Measurements from ENCODE around the gene C19orf85.
"Not testable (repeated sequence)": the region's sequence is repeated elsewhere in the genome, so short reads cannot be mapped to it uniquely, and the experiment has no call there.

Gene C19orf85

GRCh38 chr19:55464662-55465054 is at the start of gene C19orf85:
Gene C19orf85 (minus strand): TSS chr19:55464751. CDS start chr19:55464554, 197 bp downstream.
- DNase-seq = no peak

GRCh38 chr19:55508120-55508519 is 43.6 kb upstream of the C19orf85 start:
- DNase-seq = no peak

GRCh38 chr19:55504981-55505380 is 40.4 kb upstream of the C19orf85 start:
- DNase-seq = no peak

GRCh38 chr19:55504252-55504603 is 39.7 kb upstream of the C19orf85 start:
- no peak for DNase-seq

- DNase-seq = peak; percentile 87 to 88
These were observed 39.1 kb upstream of the C19orf85 start for GRCh38 chr19:55503502-55504251.

GRCh38 chr19:55503157-55503501 is 38.6 kb upstream of the C19orf85 start:
- no peak for DNase-seq

GRCh38 chr19:55502197-55502952 is 37.8 kb upstream of the C19orf85 start:
- DNase-seq = no peak

- DNase-seq = no peak
These were observed 35.9 kb upstream of the C19orf85 start for GRCh38 chr19:55500368-55500952.

GRCh38 chr19:55498246-55498840 is 33.8 kb upstream of the C19orf85 start:
- no peak for DNase-seq

- no peak for DNase-seq
These were observed 33.2 kb upstream of the C19orf85 start for GRCh38 chr19:55497763-55498162.

- DNase-seq = not testable (repeated sequence)
These were observed 32.3 kb upstream of the C19orf85 start for GRCh38 chr19:55496820-55497219.

GRCh38 chr19:55495646-55496349 is 31.2 kb upstream of the C19orf85 start:
- no peak for DNase-seq

- no peak for DNase-seq
These were observed 29.7 kb upstream of the C19orf85 start for GRCh38 chr19:55494172-55494761.

- no peak for DNase-seq
These were observed 29.2 kb upstream of the C19orf85 start for GRCh38 chr19:55493645-55494171.

- DNase-seq = no peak
These were observed 28.6 kb upstream of the C19orf85 start for GRCh38 chr19:55493052-55493644.

- DNase-seq = no peak
These were observed 27.9 kb upstream of the C19orf85 start for GRCh38 chr19:55492362-55492944.

GRCh38 chr19:55491546-55492360 is 27.2 kb upstream of the C19orf85 start:
- peak in 1 of 2 experiments; percentile 28 for DNase-seq

- no peak for DNase-seq
These were observed 26.2 kb upstream of the C19orf85 start for GRCh38 chr19:55490478-55491432.

Data from SHP77 (cell line).